ENCODE measurements around the gene MED9. TPM values are rescaled to one million over a fixed set of nuclear protein-coding genes. Genes with fewer than 3 reads are reported as not detected.

The MED9 gene
- total and polyA plus RNA-seq, 10 of the 15 experiments (the other 5 are each of a cell fraction or from before 2014, with no cell fraction given), result 1.5 to 22.4 (median 14.8) TPM

DNA sequence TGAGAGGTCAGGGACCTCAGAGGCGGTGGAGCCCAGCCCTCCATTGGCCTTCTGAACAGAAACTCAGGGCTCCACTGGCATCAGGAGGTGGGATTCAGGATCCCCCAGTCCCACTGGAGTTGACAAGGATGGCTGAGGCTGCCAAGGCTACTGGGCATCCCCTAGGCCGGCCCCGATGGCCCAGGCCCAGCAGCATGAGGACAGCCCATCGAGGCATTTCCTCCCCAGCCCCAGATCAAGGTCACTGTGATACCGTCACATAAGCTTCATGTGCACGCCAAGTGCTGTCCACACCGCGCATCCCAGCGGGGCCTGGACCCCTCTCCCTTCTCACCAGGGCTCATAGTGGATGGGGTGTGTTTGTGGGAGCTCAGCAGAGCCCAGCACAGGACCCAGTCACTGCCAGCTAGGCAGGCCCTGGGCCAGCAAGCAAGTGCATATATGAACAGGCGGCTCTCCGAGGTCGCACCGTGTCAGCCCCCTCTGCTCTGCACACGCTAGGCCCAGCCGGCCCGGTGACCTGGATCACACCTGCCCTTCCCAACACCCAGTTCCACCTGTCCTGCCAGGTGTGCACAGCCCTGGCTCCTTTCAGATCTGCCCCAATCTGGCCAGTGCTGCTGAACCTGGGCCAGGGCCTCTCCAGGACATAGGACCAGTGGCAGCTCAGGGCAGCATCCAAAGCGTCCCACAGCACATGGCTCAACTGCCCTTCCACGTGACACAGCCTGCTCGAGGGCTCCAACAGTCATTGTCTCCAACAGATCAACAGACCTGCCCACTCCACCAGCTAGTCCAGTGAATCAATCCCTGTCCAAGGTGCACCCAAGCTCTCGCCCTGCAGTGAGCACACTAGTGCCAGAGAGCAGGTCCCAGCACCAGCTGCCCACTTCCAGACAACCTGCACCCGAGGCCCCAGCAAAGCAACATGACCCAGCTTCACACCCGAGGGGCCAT, 52.2 kb downstream of the MED9 start (continued):
- TF ChIP-seq, protein P1, sequence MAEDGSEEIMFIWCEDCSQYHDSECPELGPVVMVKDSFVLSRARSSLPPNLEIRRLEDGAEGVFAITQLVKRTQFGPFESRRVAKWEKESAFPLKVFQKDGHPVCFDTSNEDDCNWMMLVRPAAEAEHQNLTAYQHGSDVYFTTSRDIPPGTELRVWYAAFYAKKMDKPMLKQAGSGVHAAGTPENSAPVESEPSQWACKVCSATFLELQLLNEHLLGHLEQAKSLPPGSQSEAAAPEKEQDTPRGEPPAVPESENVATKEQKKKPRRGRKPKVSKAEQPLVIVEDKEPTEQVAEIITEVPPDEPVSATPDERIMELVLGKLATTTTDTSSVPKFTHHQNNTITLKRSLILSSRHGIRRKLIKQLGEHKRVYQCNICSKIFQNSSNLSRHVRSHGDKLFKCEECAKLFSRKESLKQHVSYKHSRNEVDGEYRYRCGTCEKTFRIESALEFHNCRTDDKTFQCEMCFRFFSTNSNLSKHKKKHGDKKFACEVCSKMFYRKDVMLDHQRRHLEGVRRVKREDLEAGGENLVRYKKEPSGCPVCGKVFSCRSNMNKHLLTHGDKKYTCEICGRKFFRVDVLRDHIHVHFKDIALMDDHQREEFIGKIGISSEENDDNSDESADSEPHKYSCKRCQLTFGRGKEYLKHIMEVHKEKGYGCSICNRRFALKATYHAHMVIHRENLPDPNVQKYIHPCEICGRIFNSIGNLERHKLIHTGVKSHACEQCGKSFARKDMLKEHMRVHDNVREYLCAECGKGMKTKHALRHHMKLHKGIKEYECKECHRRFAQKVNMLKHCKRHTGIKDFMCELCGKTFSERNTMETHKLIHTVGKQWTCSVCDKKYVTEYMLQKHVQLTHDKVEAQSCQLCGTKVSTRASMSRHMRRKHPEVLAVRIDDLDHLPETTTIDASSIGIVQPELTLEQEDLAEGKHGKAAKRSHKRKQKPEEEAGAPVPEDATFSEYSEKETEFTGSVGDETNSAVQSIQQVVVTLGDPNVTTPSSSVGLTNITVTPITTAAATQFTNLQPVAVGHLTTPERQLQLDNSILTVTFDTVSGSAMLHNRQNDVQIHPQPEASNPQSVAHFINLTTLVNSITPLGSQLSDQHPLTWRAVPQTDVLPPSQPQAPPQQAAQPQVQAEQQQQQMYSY (CRISPR knock-in tag; IDR thresholded peaks at IDR 0.05), result no peak
- TF ChIP-seq GABPA (IDR thresholded peaks at IDR 0.05; ENCODE audit: low read depth), result no peak
- TF ChIP-seq MYC (IDR thresholded peaks at IDR 0.05; ENCODE audit: insufficient read depth, insufficient read length, insufficient replicate concordance, low read length, severe bottlenecking), result no peak
- TF ChIP-seq SRF (IDR thresholded peaks at IDR 0.05; ENCODE audit: low read depth in 2 of 2, low read length in 2 of 2), result no peak

GRCh38 chr17:17531156-17531555, 54.4 kb downstream of the MED9 start:
- Histone ChIP-seq H3K27me3 (replicated peaks in 1 of 2; ENCODE audit: control insufficient read depth in 2 of 2, insufficient read depth in 2 of 2, low read length in 1 of 2) (no peaks in the 10 kb centered on the region; a peak in 1 of 4 replicates), H3K4me3 (no peak overlapping the region), H3K9ac (ENCODE audit: control insufficient read depth, insufficient read depth, low read length) (no peak overlapping the region), H3K36me3 (ENCODE audit: control insufficient read depth in 2 of 2, insufficient read depth in 2 of 2, low read length in 1 of 2) (no peaks in the 10 kb centered on the region), H3K27ac (ENCODE audit: control insufficient read depth, insufficient read depth) (no peak overlapping the region), H4K20me1 (ENCODE audit: control insufficient read depth, insufficient read depth) (no peaks in the 10 kb centered on the region), H2AFZ (ENCODE audit: control insufficient read depth, low read depth, low read length) (no peak overlapping the region), H3K4me1 (ENCODE audit: control insufficient read depth, insufficient read depth, low read length) (no peaks in the 10 kb centered on the region), H3K4me2 (ENCODE audit: control insufficient read depth, insufficient read depth) (no peak overlapping the region), H3K9me3 (replicated peaks; ENCODE audit: control insufficient read depth, insufficient read depth, low read length) (no peaks in the 10 kb centered on the region), H3K79me2 (ENCODE audit: control insufficient read depth, insufficient read depth, low read length) (no peaks in the 10 kb centered on the region)
- ChIA-PET CTCF (no interaction called here), SMC1A (ENCODE audit: uncharacterized antibody, unreplicated experiment) (no interaction called here), POLR2A (no interaction called here), RAD21 (ENCODE audit: unreplicated experiment) (no interaction called here)
- DNase-seq (ENCODE audit: low read depth, low spot score) (no peak), ATAC-seq (no peak), FAIRE-seq (no peak)
- 27% methylated on average over 4 of the region's 4 CpGs for WGBS (ENCODE audit: insufficient coverage, insufficient replicate concordance, low lambda C conversion rate, missing lambda C conversion rate)
- intact Hi-C loops (cut with micrococcal nuclease; ENCODE audit: unreplicated experiment), result no loop called here
- in situ Hi-C loops (cut with MboI), result no loop called here
- TF ChIP-seq TBL1XR1 (IDR thresholded peaks at IDR 0.05; ENCODE audit: low read depth, low read length) (no peak), SMC3 (IDR thresholded peaks at IDR 0.05; ENCODE audit: borderline replicate concordance, low read length) (no peak), RUNX3 (IDR thresholded peaks at IDR 0.05; ENCODE audit: low read length) (no peak), CHD1 (IDR thresholded peaks at IDR 0.05; ENCODE audit: low read depth, low read length) (no peak), E2F4 (IDR thresholded peaks at IDR 0.05; ENCODE audit: low read depth, low read length) (no peak), SIN3A (IDR thresholded peaks at IDR 0.05; ENCODE audit: low read depth, low read length) (no peak), RELA (IDR thresholded peaks at IDR 0.05; ENCODE audit: borderline replicate concordance, partially characterized antibody) (no peak), USF2 (IDR thresholded peaks at IDR 0.05; ENCODE audit: borderline replicate concordance, low read depth, low read length) (no peak), E4F1 (IDR thresholded peaks at IDR 0.05; ENCODE audit: borderline replicate concordance, partially characterized antibody) (no peak)
- no TSS peak for BruUV-seq (replicated peaks)
